PFSK-1 (cell line): ENCODE measurements around the gene BTBD16.

Experiments
- POLR2AphosphoS5 ChIP-seq: IDR thresholded peaks from 2 replicates; pipeline ENCODE4 v1.6.1; 2012; ENCODE audit warnings: low read depth, mild to moderate bottlenecking, control low read depth, low read length, moderate library complexity
- SIN3A ChIP-seq: IDR thresholded peaks from 2 replicates; pipeline ENCODE4 v1.6.1; 2012; ENCODE audit warnings: mild to moderate bottlenecking, low read length, moderate library complexity, borderline replicate concordance; ENCODE audit not compliant: insufficient read depth
- TAF1 ChIP-seq: IDR thresholded peaks from 2 replicates; pipeline ENCODE4 v1.6.1; 2012; ENCODE audit warnings: low read length, control low read depth, borderline replicate concordance; ENCODE audit not compliant: insufficient read depth
- TF ChIP-seq, protein P1 (sequence below), 2 experiments: IDR thresholded peaks; 2 replicates each; pipeline versions ENCODE4 v1.6.1 to v1.8.0; 2011 to 2012; ENCODE audit warnings: low read depth in 2 of 2, low read length in 2 of 2, control low read depth in 1 of 2, inconsistent platforms in 1 of 2, mild to moderate bottlenecking in 1 of 2, moderate library complexity in 1 of 2; ENCODE audit not compliant: insufficient read depth in 1 of 2

DNA sequence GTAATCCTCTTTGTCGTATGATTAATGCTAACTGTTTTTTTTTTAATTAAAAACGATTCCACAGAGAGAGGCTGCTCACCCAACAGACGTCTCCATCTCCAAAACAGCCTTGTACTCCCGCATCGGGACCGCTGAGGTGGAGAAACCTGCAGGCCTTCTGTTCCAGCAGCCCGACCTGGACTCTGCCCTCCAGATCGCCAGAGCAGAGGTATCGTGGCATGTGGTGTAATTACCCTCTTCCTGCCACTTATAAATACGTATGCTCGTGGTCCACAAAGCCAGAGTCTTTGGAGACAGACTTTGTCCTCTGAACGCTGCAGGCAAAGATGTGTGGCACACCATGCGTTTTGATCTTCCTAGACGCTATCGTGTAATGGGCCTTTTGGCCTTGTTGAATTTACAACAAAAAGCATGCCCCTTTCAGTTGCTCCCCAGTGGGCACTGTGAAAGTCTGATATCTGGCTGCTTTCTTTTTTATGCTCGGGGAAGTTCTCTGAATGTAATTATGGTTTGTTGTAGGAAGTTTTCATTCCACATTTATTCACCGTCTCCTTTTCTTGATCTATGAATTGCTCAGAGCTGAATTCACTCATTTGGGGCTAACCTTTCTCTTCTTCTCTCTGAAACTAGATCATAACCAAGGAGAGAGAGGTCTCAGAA lies 33.6 kb upstream of the BTBD16 start:
- TF ChIP-seq, protein P1, sequence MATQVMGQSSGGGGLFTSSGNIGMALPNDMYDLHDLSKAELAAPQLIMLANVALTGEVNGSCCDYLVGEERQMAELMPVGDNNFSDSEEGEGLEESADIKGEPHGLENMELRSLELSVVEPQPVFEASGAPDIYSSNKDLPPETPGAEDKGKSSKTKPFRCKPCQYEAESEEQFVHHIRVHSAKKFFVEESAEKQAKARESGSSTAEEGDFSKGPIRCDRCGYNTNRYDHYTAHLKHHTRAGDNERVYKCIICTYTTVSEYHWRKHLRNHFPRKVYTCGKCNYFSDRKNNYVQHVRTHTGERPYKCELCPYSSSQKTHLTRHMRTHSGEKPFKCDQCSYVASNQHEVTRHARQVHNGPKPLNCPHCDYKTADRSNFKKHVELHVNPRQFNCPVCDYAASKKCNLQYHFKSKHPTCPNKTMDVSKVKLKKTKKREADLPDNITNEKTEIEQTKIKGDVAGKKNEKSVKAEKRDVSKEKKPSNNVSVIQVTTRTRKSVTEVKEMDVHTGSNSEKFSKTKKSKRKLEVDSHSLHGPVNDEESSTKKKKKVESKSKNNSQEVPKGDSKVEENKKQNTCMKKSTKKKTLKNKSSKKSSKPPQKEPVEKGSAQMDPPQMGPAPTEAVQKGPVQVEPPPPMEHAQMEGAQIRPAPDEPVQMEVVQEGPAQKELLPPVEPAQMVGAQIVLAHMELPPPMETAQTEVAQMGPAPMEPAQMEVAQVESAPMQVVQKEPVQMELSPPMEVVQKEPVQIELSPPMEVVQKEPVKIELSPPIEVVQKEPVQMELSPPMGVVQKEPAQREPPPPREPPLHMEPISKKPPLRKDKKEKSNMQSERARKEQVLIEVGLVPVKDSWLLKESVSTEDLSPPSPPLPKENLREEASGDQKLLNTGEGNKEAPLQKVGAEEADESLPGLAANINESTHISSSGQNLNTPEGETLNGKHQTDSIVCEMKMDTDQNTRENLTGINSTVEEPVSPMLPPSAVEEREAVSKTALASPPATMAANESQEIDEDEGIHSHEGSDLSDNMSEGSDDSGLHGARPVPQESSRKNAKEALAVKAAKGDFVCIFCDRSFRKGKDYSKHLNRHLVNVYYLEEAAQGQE (IDR thresholded peaks at IDR 0.05; ENCODE audit: insufficient read depth in 1 of 2, low read depth in 2 of 2, low read length in 2 of 2) = no peak
- TF ChIP-seq TAF1 (no peak), POLR2AphosphoS5 (no peak), SIN3A (no peak)
